SK-N-SH treated with all-trans-retinoic acid at 6 μM for 48 hours (cell line): Measurements from ENCODE around the gene RIMS3.

ENCODE experiments used
- GLIS3 ChIP-seq: fragments of 250-450 bp; sonication (Bioruptor Pico); IDR thresholded peaks from 2 replicates; pipeline ENCODE4 v1.5.0; 2020; ENCODE audit warnings: mild to moderate bottlenecking, moderate library complexity
- ZNF565 ChIP-seq: fragments of 450-650 bp; formaldehyde crosslinking; conservative IDR thresholded peaks from 2 replicates; pipeline ENCODE4 v1.5.0; 2020; ENCODE audit warnings: low read depth, mild to moderate bottlenecking, moderate library complexity
- TF ChIP-seq, protein P1 (sequence below): fragments of 250-450 bp; sonication (Bioruptor Pico); IDR thresholded peaks from 2 replicates; pipeline ENCODE4 v1.5.1; 2021; ENCODE audit warnings: mild to moderate bottlenecking, moderate library complexity

DNA sequence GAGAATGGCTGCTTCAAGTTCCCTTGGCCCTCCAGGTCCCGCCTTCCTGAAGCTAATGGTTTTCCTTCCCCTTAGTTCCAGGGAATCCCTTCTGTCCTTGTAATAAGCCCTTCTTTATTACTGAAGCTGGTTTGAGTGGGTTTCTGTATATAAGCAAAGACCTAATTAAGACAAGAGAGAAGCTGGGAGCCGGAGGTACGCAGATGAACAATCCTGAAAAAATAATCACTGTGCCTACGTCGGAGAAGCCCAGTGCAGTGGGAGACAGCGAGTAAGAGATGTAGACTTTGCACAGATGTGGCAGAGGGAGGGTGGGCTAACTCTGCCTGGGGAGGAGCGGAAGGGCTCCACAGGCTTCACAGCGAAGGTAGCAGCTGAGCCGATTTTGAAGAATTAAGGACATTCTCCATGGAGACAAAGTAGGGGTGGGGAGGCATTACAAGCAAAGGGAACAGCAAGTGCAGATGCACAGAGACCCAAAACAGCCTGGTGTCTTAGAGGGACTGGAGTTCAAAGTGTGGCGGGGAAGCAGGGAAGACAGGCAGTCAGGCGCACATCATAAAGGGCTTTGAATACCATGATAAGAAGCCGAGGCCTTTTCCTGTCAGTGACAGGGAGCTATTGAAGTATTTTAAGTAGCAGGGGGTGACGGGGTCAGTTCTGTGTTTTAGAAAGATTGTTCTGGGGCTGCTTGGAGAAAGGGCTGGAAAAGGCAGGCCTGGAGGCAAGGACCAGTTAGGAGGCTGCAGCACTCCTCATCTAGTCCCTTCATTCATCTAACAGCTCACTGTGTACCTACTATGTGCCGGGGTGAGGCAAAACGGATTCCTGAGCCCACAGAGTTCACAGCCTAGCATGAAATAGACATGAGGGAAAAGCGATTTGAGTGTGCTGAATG, 6.5 kb downstream of the RIMS3 start:
- TF ChIP-seq, protein P1, sequence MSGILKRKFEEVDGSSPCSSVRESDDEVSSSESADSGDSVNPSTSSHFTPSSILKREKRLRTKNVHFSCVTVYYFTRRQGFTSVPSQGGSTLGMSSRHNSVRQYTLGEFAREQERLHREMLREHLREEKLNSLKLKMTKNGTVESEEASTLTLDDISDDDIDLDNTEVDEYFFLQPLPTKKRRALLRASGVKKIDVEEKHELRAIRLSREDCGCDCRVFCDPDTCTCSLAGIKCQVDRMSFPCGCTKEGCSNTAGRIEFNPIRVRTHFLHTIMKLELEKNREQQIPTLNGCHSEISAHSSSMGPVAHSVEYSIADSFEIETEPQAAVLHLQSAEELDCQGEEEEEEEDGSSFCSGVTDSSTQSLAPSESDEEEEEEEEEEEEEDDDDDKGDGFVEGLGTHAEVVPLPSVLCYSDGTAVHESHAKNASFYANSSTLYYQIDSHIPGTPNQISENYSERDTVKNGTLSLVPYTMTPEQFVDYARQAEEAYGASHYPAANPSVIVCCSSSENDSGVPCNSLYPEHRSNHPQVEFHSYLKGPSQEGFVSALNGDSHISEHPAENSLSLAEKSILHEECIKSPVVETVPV, result no peak
- no peak for TF ChIP-seq GLIS3 (CRISPR knock-in tag)
- no peak for TF ChIP-seq ZNF565 (CRISPR knock-in tag)
